Neural cell (in vitro differentiated cells): ENCODE measurements around the gene TEX35. TPM values are rescaled to one million over a fixed set of nuclear protein-coding genes. Genes with fewer than 3 reads are reported as not detected.

Source experiments
- H2AFZ ChIP-seq: fragments of 200-600, 300-800 bp; sonication (generic), shearing (Covaris generic); 2 replicates; pipeline ENCODE4 v1.6.0; 2014; ENCODE audit warnings: low read depth, mild to moderate bottlenecking, antibody characterized with exemption, low read length, moderate library complexity
- H3F3A ChIP-seq: fragments of 200-600 bp; shearing (Covaris generic); 2 replicates; pipeline ENCODE4 v1.6.1; 2016; ENCODE audit warnings: mild to moderate bottlenecking, moderate library complexity, mixed read lengths, antibody characterized with exemption, low read length; ENCODE audit not compliant: insufficient read depth, poor library complexity, severe bottlenecking
- H3K27ac ChIP-seq: fragments of 200-600, 300-800 bp; sonication (generic), shearing (Covaris generic); 2 replicates; pipeline ENCODE4 v1.5.1; 2014; ENCODE audit warnings: mild to moderate bottlenecking, low read length, moderate library complexity
- H3K27me3 ChIP-seq: fragments of 300-800, 200-600 bp; sonication (generic), shearing (Covaris generic); 2 replicates; pipeline ENCODE4 v1.6.0; 2014; ENCODE audit warnings: mild to moderate bottlenecking, low read depth, low read length, moderate library complexity; ENCODE audit not compliant: insufficient read depth
- H3K36me3 ChIP-seq: fragments of 300-800, 200-600 bp; sonication (generic), shearing (Covaris generic); 2 replicates; pipeline ENCODE4 v1.5.1; 2014; ENCODE audit warnings: mild to moderate bottlenecking, antibody characterized with exemption, low read length, moderate library complexity; ENCODE audit not compliant: insufficient read depth
- H3K4me2 ChIP-seq: fragments of 300-800, 200-600 bp; sonication (generic), shearing (Covaris generic); 2 replicates; pipeline ENCODE4 v1.6.0; 2014; ENCODE audit warnings: mild to moderate bottlenecking, low read length
- H3K4me3 ChIP-seq: fragments of 300-800, 200-600 bp; sonication (generic), shearing (Covaris generic); 2 replicates; pipeline ENCODE4 v1.5.1; 2014; ENCODE audit warnings: mild to moderate bottlenecking, low read length, moderate library complexity
- H3K79me2 ChIP-seq: fragments of 200-600 bp; shearing (Covaris generic); replicated peaks from 2 replicates; pipeline ENCODE4 v1.6.0; 2014; ENCODE audit warnings: mild to moderate bottlenecking, low read length, moderate library complexity; ENCODE audit not compliant: insufficient read depth
- H3K9ac ChIP-seq: fragments of 300-800, 200-600 bp; sonication (generic), shearing (Covaris generic); 2 replicates; pipeline ENCODE4 v1.6.1; 2016; ENCODE audit warnings: mild to moderate bottlenecking, low read length, mixed read lengths
- H3K9me2 ChIP-seq: fragments of 200-600 bp; shearing (Covaris generic); 2 replicates; pipeline ENCODE4 v1.6.1; 2016; ENCODE audit warnings: mild to moderate bottlenecking, low read length, mixed read lengths; ENCODE audit not compliant: insufficient read depth
- H3K9me3 ChIP-seq: fragments of 200-600, 300-800 bp; sonication (generic), shearing (Covaris generic); 2 replicates; pipeline ENCODE4 v1.6.1; 2016; ENCODE audit warnings: mild to moderate bottlenecking, mixed run types, low read length, moderate library complexity, mixed read lengths
- H4K20me1 ChIP-seq: fragments of 200-600 bp; shearing (Covaris generic); 2 replicates; pipeline ENCODE4 v1.6.1; 2016; ENCODE audit warnings: mild to moderate bottlenecking, mixed run types; ENCODE audit not compliant: insufficient read depth
- CTCF ChIP-seq: fragments of 450-650 bp; IDR thresholded peaks from 2 replicates; pipeline ENCODE4 v1.5.1; 2014; ENCODE audit warnings: antibody characterized with exemption, mild to moderate bottlenecking, moderate library complexity; ENCODE audit not compliant: poor library complexity, severe bottlenecking
- EP300 ChIP-seq: fragments of 450-650 bp; conservative IDR thresholded peaks from 2 replicates; pipeline ENCODE4 v1.6.1; 2014; ENCODE audit warnings: antibody characterized with exemption, mild to moderate bottlenecking, moderate library complexity; ENCODE audit not compliant: poor library complexity, severe bottlenecking
- EZH2 ChIP-seq: fragments of 200-600, 300-800 bp; shearing (Covaris generic), sonication (generic); IDR thresholded peaks from 2 replicates; pipeline ENCODE4 v1.6.1; 2014; ENCODE audit warnings: antibody characterized with exemption, low read length, borderline replicate concordance, mild to moderate bottlenecking; ENCODE audit not compliant: insufficient read depth, poor library complexity, severe bottlenecking
- MXI1 ChIP-seq: fragments of 450-650 bp; conservative IDR thresholded peaks from 2 replicates; pipeline ENCODE4 v1.6.1; 2014; ENCODE audit warnings: antibody characterized with exemption, mild to moderate bottlenecking; ENCODE audit not compliant: poor library complexity, severe bottlenecking
- POLR2AphosphoS5 ChIP-seq: IDR thresholded peaks from 2 replicates; pipeline ENCODE4 v1.6.1; 2012
- RAD21 ChIP-seq: fragments of 450-650 bp; conservative IDR thresholded peaks from 2 replicates; pipeline ENCODE4 v1.6.1; 2014; ENCODE audit warnings: antibody characterized with exemption, mild to moderate bottlenecking, moderate library complexity
- SMC3 ChIP-seq: fragments of 450-650 bp; conservative IDR thresholded peaks from 2 replicates; pipeline ENCODE4 v1.6.1; 2014; ENCODE audit warnings: antibody characterized with exemption, mild to moderate bottlenecking, moderate library complexity; ENCODE audit not compliant: poor library complexity
- TAF1 ChIP-seq: IDR thresholded peaks from 2 replicates; pipeline ENCODE4 v1.6.1; 2012; ENCODE audit warnings: low read depth
- polyA plus RNA-seq: library from polyadenylated mRNA; depleted of rRNA; stranded (reverse); fragments of >200 nt; gene quantifications from 2 replicates; pipeline ENCODE4 v1.2.3, GENCODE V29; 2014
- TF ChIP-seq, protein P1 (sequence below): IDR thresholded peaks from 2 replicates; pipeline ENCODE4 v1.6.1; 2012; ENCODE audit warnings: borderline replicate concordance

TEX35 gene
- polyA plus RNA-seq, 1 donor from 2014 or later, result not detected

DNA sequence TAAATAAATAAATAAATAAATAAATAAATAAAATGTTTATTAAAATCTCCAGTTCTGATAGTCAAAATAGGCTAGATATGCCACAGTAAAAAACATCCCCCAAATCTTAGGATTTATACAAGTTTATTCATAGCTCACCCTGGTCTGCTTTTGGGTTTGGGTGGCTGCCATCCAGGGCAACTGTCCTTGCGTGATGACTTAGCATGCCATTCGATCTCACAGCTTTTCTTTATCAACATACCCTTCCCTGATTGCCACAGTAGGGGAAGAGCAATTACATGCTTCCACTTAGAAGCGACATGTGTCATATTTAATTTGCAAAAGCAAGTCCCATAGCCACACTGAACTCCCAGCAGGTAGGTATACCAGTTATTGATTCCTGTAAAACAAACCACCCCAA lies 52.7 kb downstream of the TEX35 start:
- H2AFZ ChIP-seq, result no peak overlapping the region
- H3K27me3 ChIP-seq, result no peaks in the 10 kb centered on the region
- no peak for TF ChIP-seq RAD21
- TF ChIP-seq TAF1, result no peak
- TF ChIP-seq POLR2AphosphoS5, result no peak
- no peak for TF ChIP-seq MXI1
- TF ChIP-seq EP300, result no peak
- no peak for TF ChIP-seq SMC3
- TF ChIP-seq CTCF, result no peak
- TF ChIP-seq, protein P1, sequence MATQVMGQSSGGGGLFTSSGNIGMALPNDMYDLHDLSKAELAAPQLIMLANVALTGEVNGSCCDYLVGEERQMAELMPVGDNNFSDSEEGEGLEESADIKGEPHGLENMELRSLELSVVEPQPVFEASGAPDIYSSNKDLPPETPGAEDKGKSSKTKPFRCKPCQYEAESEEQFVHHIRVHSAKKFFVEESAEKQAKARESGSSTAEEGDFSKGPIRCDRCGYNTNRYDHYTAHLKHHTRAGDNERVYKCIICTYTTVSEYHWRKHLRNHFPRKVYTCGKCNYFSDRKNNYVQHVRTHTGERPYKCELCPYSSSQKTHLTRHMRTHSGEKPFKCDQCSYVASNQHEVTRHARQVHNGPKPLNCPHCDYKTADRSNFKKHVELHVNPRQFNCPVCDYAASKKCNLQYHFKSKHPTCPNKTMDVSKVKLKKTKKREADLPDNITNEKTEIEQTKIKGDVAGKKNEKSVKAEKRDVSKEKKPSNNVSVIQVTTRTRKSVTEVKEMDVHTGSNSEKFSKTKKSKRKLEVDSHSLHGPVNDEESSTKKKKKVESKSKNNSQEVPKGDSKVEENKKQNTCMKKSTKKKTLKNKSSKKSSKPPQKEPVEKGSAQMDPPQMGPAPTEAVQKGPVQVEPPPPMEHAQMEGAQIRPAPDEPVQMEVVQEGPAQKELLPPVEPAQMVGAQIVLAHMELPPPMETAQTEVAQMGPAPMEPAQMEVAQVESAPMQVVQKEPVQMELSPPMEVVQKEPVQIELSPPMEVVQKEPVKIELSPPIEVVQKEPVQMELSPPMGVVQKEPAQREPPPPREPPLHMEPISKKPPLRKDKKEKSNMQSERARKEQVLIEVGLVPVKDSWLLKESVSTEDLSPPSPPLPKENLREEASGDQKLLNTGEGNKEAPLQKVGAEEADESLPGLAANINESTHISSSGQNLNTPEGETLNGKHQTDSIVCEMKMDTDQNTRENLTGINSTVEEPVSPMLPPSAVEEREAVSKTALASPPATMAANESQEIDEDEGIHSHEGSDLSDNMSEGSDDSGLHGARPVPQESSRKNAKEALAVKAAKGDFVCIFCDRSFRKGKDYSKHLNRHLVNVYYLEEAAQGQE, result no peak
- H3K4me2 ChIP-seq, result no peak overlapping the region
- H4K20me1 ChIP-seq, result no peaks in the 10 kb centered on the region
- H3K79me2 ChIP-seq, result no peaks in the 10 kb centered on the region
- no peak overlapping the region for H3K4me3 ChIP-seq
- no peak overlapping the region for H3K9ac ChIP-seq
- H3K9me3 ChIP-seq, result no peaks in the 10 kb centered on the region
- no peaks in the 10 kb centered on the region for H3K9me2 ChIP-seq
- H3K36me3 ChIP-seq, result no peaks in the 10 kb centered on the region
- H3F3A ChIP-seq, result no peaks in the 10 kb centered on the region
- no peak overlapping the region for H3K27ac ChIP-seq

- Histone ChIP-seq H3K36me3 (no peaks in the 10 kb centered on the region), H3K27ac (no peak overlapping the region), H3K4me2 (no peak overlapping the region), H3K9me3 (no peaks in the 10 kb centered on the region), H3K9me2 (no peaks in the 10 kb centered on the region), H2AFZ (no peak overlapping the region), H4K20me1 (no peaks in the 10 kb centered on the region), H3K4me3 (no peak overlapping the region), H3F3A (no peaks in the 10 kb centered on the region), H3K9ac (no peak overlapping the region), H3K27me3 (no peaks in the 10 kb centered on the region), H3K79me2 (no peaks in the 10 kb centered on the region)
- TF ChIP-seq EP300 (no peak), MXI1 (no peak)
These were observed 53.3 kb downstream of the TEX35 start for GRCh38 chr1:178566187-178566586.

DNA sequence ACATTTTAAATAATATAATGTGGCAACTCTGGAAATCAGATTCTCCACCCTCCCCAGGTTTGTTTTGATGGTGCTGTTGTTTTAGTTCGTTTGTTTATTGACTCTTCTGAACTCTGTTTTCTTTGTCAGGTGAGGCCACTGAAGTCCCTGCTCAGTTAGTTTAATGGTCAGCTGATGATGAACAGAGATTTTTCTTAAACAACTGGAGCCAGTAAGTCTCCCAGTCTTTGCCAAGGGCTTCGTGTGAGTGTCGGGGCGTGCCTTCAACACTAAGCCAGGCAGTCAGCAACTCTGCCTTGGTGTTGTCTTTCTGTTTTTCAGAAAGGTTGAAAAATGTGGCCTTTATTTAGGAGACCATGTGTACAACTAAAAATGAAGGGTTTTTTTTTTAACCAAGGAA lies 58.9 kb downstream of the TEX35 start:
- TF ChIP-seq EZH2, result no peak
- TF ChIP-seq, protein P1, result no peak
- TF ChIP-seq SMC3, result no peak
- TF ChIP-seq RAD21, result no peak
- no peak for TF ChIP-seq MXI1
- TF ChIP-seq CTCF, result no peak
- Histone ChIP-seq H3F3A (no peaks in the 10 kb centered on the region), H3K79me2 (no peaks in the 10 kb centered on the region)

More for the DNA sequence above, 58.9 kb downstream of the TEX35 start:
- H3K27me3 ChIP-seq, result no peaks in the 10 kb centered on the region
- H3K9ac ChIP-seq, result no peak overlapping the region
- H3K4me2 ChIP-seq, result no peak overlapping the region
- no peak overlapping the region for H2AFZ ChIP-seq
- H3K9me3 ChIP-seq, result no peaks in the 10 kb centered on the region
- no peaks in the 10 kb centered on the region for H3K9me2 ChIP-seq
- H3K27ac ChIP-seq, result no peak overlapping the region
- H4K20me1 ChIP-seq, result no peaks in the 10 kb centered on the region
- no peaks in the 10 kb centered on the region for H3K36me3 ChIP-seq
- no peak overlapping the region for H3K4me3 ChIP-seq
